Tibial nerve (tissue), 4 donors: Measurements from ENCODE around the gene ARHGAP6. TPM values are rescaled to one million over a fixed set of nuclear protein-coding genes. Genes with fewer than 3 reads are reported as not detected.
"Not testable (repeated sequence)": the region's sequence is repeated elsewhere in the genome, so short reads cannot be mapped to it uniquely, and the experiment has no call there.

Experiments
- DNase-seq, 2 donors: peaks; one replicate each; pipeline ENCODE4 v3.0.0-alpha.2; 2019; ENCODE audit warnings: low spot score in 2 of 2
- H3K27ac ChIP-seq, 4 donors: fragments of 200-600 bp; sonication (generic) in 3 of 4; one replicate each; pipeline ENCODE4 v1.5.1; 2017 to 2019; ENCODE audit warnings: mild to moderate bottlenecking in 1 of 4
- H3K27me3 ChIP-seq, 2 donors: fragments of 200-600 bp; sonication (generic) in 1 of 2; one replicate each; pipeline versions ENCODE4 v1.5.1 to v1.6.0; 2017 to 2019
- H3K36me3 ChIP-seq, 3 donors: fragments of 200-600 bp; sonication (generic); one replicate each; pipeline ENCODE4 v1.5.1; 2018 to 2019
- H3K4me1 ChIP-seq, 4 donors: fragments of 200-600 bp; sonication (generic) in 3 of 4; one replicate each; pipeline ENCODE4 v1.5.1; 2017 to 2019
- H3K4me3 ChIP-seq, 4 donors: fragments of 200-600 bp; sonication (generic) in 3 of 4; one replicate each; pipeline ENCODE4 v1.5.1; 2017 to 2019; ENCODE audit warnings: mild to moderate bottlenecking in 1 of 4, moderate library complexity in 1 of 4
- H3K9me3 ChIP-seq, 4 donors: fragments of 200-600 bp; sonication (generic) in 3 of 4; one replicate each; pipeline ENCODE4 v1.5.1; 2017 to 2019
- EP300 ChIP-seq, 2 donors: sonication (generic); formaldehyde crosslinking; IDR thresholded peaks; one replicate each; pipeline ENCODE4 v1.6.1; 2017; ENCODE audit warnings: antibody characterized with exemption in 2 of 2, mild to moderate bottlenecking in 1 of 2
- POLR2A ChIP-seq, 2 donors: fragments of 450-650 bp; IDR thresholded peaks; one replicate each; pipeline ENCODE4 v1.6.1; 2017; ENCODE audit warnings: antibody characterized with exemption in 2 of 2, mild to moderate bottlenecking in 2 of 2, moderate library complexity in 2 of 2
- WGBS, 2 donors: methylation state at CpG; one replicate each; pipeline ENCODE4 v1.1.5; 2018; 5-methylcytosine and 5-hydroxymethylcytosine counted together
- total RNA-seq, 4 donors: library from RNA; depleted of rRNA; stranded (reverse); fragments of >200 nt; gene quantifications; one replicate each; pipeline ENCODE4 v1.1.0, GENCODE V29; 2016
- TF ChIP-seq, protein P1 (sequence below), 5 experiments: fragments of 200-600 bp in 3 of 5; fragments of 450-650 bp in 2 of 5; sonication (generic) in 3 of 5; IDR thresholded peaks; one replicate each; pipeline ENCODE4 v1.5.1; 2016 to 2019; ENCODE audit warnings: antibody characterized with exemption in 5 of 5, mild to moderate bottlenecking in 3 of 5, moderate library complexity in 2 of 5

ARHGAP6 gene
- total RNA-seq, 4 donors from 2014 or later = 16.0 to 51.9 (median 39.3) TPM

- peaks cover 0 to 8% of the 10 kb centered on the region in 2 donors for H3K27me3 ChIP-seq
- WGBS, 2 donors = 61 to 71% methylated on average over 3 of the region's 3 CpGs
- H3K9me3 ChIP-seq = no peaks in the 10 kb centered on the region
- no peak for DNase-seq
- no peaks in the 10 kb centered on the region for H3K36me3 ChIP-seq
- TF ChIP-seq EP300 (IDR thresholded peaks at IDR 0.05) (no peak), POLR2A (IDR thresholded peaks at IDR 0.05) (no peak)
- TF ChIP-seq, protein P1, sequence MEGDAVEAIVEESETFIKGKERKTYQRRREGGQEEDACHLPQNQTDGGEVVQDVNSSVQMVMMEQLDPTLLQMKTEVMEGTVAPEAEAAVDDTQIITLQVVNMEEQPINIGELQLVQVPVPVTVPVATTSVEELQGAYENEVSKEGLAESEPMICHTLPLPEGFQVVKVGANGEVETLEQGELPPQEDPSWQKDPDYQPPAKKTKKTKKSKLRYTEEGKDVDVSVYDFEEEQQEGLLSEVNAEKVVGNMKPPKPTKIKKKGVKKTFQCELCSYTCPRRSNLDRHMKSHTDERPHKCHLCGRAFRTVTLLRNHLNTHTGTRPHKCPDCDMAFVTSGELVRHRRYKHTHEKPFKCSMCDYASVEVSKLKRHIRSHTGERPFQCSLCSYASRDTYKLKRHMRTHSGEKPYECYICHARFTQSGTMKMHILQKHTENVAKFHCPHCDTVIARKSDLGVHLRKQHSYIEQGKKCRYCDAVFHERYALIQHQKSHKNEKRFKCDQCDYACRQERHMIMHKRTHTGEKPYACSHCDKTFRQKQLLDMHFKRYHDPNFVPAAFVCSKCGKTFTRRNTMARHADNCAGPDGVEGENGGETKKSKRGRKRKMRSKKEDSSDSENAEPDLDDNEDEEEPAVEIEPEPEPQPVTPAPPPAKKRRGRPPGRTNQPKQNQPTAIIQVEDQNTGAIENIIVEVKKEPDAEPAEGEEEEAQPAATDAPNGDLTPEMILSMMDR (IDR thresholded peaks at IDR 0.05) = no peak
- no peak overlapping the region for H3K4me3 ChIP-seq
- peaks cover 0 to 8% (median 0%) of the 10 kb centered on the region in 4 donors for H3K4me1 ChIP-seq
- H3K27ac ChIP-seq = no peak overlapping the region
Measured at GRCh38 chrX:11530621-11531020, 135.1 kb downstream of the ARHGAP6 start.

GRCh38 chrX:11528623-11529022 lies 137.1 kb downstream of the ARHGAP6 start:
- Histone ChIP-seq H3K9me3 (no peaks in the 10 kb centered on the region), H3K4me3 (no peak overlapping the region), H3K36me3 (no peaks in the 10 kb centered on the region), H3K27me3 (peaks cover 0 to 8% of the 10 kb centered on the region in 2 donors), H3K4me1 (peaks cover 0 to 8% (median 0%) of the 10 kb centered on the region in 4 donors), H3K27ac (no peak overlapping the region)
- TF ChIP-seq EP300 (IDR thresholded peaks at IDR 0.05) = no peak
- no peak for TF ChIP-seq POLR2A (IDR thresholded peaks at IDR 0.05)
- TF ChIP-seq, protein P1 (IDR thresholded peaks at IDR 0.05) = no peak
- WGBS, 2 donors = 60 to 69% methylated on average over 2 of the region's 2 CpGs
- DNase-seq = no peak

- no peak overlapping the region for H3K27ac ChIP-seq
- WGBS, 2 donors = 96 to 100% methylated on average over 2 of the region's 2 CpGs
- TF ChIP-seq POLR2A (IDR thresholded peaks at IDR 0.05) = no peak
- TF ChIP-seq EP300 (IDR thresholded peaks at IDR 0.05) = no peak
- TF ChIP-seq, protein P1 (IDR thresholded peaks at IDR 0.05) = no peak
- H3K27me3 ChIP-seq = peaks cover 0 to 8% of the 10 kb centered on the region in 2 donors
- no peaks in the 10 kb centered on the region for H3K9me3 ChIP-seq
- no peaks in the 10 kb centered on the region for H3K4me1 ChIP-seq
- DNase-seq = no peak
- H3K36me3 ChIP-seq = no peaks in the 10 kb centered on the region
- no peak overlapping the region for H3K4me3 ChIP-seq
Measured at GRCh38 chrX:11525685-11526084, 140.0 kb downstream of the ARHGAP6 start.

- H3K4me1 ChIP-seq, DNase-seq, H3K27ac ChIP-seq, H3K4me3 ChIP-seq, H3K9me3 ChIP-seq, H3K27me3 ChIP-seq, H3K36me3 ChIP-seq: not testable (repeated sequence)
- WGBS, 2 donors = 100% methylated on average over 1 of the region's 1 CpG
Measured at GRCh38 chrX:11519234-11519633, 146.5 kb downstream of the ARHGAP6 start.

DNA sequence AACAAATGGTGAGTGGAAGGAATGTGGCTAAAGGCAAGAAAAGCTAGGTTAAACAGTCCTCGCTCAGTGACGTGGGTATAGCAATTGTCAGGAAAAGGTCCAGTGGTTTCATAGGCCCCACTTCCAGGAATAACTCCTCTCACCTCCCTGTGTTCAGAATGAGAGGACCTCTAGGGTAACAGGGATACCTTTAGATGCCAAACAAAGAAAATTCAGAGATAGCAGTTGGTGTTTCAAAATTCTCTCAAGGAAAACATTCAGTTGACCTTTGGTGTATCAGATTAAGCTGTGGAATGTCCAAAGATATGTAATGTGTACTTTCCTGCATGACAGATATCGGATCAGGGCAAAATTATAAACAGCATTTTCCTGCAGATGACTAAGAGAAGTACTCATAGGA lies 155.9 kb downstream of the ARHGAP6 start:
- TF ChIP-seq, protein P1 (IDR thresholded peaks at IDR 0.05) = no peak
- TF ChIP-seq EP300 (IDR thresholded peaks at IDR 0.05) (peak in 1 of 2 donors; percentile 48), POLR2A (IDR thresholded peaks at IDR 0.05) (no peak)
- H3K9me3 ChIP-seq = no peaks in the 10 kb centered on the region
- H3K27me3 ChIP-seq = no peaks in the 10 kb centered on the region
- peak overlapping the region in 1 of 4 donors; percentile 52 for H3K27ac ChIP-seq
- no peaks in the 10 kb centered on the region for H3K4me1 ChIP-seq
- WGBS, 2 donors = 65 to 71% methylated on average over 3 of the region's 3 CpGs
- DNase-seq = no peak
- H3K4me3 ChIP-seq = no peak overlapping the region
- H3K36me3 ChIP-seq = no peaks in the 10 kb centered on the region

GRCh38 chrX:11504234-11504633 lies 161.5 kb downstream of the ARHGAP6 start:
- Histone ChIP-seq H3K9me3 (no peaks in the 10 kb centered on the region), H3K27ac (no peak overlapping the region), H3K36me3 (no peaks in the 10 kb centered on the region), H3K4me1 (peaks cover 0 to 7% (median 0%) of the 10 kb centered on the region in 4 donors), H3K27me3 (no peaks in the 10 kb centered on the region), H3K4me3 (no peak overlapping the region)
- TF ChIP-seq, protein P1 (IDR thresholded peaks at IDR 0.05) = no peak
- TF ChIP-seq EP300 (IDR thresholded peaks at IDR 0.05) = no peak
- TF ChIP-seq POLR2A (IDR thresholded peaks at IDR 0.05) = no peak
- no peak for DNase-seq
- 46 to 47% methylated on average over 2 of the region's 2 CpGs for WGBS, 2 donors
